ENCODE data around the gene PHLDA2.
A peak's percentile ranks its signal among the peaks of the same experiment; 100 is the strongest.

PHLDA2 gene

DNA sequence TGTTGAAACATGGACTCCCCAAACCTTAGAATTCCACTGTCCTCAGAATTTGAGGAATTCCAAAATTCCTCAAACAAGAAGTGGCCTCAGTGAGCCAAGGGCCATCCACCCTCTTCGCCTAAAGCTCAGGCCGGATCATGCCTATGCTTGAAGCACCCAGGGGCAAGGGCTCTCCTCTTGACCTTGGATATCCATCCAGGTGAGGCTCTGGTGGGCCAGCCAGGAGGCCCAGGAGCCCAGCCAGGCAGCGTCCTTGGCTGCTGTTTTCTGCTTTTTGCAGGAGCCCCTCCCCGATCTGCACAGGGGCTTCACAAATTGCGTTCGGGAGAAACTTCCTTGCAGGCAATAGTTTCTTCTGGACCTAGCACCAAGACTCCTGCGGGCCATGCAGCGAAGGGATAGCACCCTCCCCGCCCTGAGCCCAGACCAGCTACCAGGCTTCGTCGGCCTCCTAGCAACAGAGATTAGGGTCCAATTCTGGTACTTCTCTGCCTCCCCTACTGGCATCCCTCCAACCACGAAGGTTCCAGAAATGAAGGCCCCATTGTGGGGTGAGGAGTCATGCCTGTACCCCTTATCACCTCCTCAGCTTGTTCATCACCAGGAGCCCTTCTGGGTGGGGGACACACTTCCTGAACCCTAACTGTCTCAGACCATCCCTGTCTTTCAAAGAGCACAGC lies 2.0 kb downstream of the PHLDA2 start:
- H3K36me3 Mint-ChIP-seq = no peaks in the 10 kb centered on the region
- H3K9me3 Mint-ChIP-seq = no peaks in the 10 kb centered on the region
- no peak overlapping the region for H3K27ac Mint-ChIP-seq
- no peak overlapping the region for H3K4me3 Mint-ChIP-seq
- H3K4me1 Mint-ChIP-seq = peaks cover 26% of the 10 kb centered on the region
- H3K27me3 Mint-ChIP-seq = peaks cover 53% of the 10 kb centered on the region
- ATAC-seq = no peak

DNA sequence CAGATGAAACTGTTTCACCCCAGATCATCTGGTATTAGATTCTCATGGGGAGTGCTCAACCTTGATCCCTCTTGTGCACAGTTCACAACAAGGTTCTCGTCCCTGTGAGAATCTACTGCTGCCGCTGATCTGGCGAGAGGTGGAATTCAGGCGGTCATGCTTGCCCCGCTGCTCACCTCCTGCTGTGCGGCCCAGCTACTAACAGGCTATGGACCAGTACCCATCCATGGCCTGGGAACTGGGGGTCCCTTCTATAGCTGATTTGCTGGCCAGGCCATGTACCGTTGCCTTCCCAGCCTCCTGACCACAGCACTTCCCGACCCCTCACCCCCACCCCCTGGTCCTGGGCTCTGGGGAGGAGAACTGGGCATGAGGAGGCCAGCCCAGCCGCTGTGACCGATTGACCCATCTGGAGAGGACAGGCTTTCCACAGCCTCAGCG lies 2.6 kb downstream of the PHLDA2 start:
- H3K27me3 Mint-ChIP-seq = peaks cover 47% of the 10 kb centered on the region
- no peak for ATAC-seq
- no peaks in the 10 kb centered on the region for H3K9me3 Mint-ChIP-seq
- no peak overlapping the region for H3K4me3 Mint-ChIP-seq
- H3K36me3 Mint-ChIP-seq = no peaks in the 10 kb centered on the region
- peaks cover 26% of the 10 kb centered on the region for H3K4me1 Mint-ChIP-seq
- no peak overlapping the region for H3K27ac Mint-ChIP-seq

DNA sequence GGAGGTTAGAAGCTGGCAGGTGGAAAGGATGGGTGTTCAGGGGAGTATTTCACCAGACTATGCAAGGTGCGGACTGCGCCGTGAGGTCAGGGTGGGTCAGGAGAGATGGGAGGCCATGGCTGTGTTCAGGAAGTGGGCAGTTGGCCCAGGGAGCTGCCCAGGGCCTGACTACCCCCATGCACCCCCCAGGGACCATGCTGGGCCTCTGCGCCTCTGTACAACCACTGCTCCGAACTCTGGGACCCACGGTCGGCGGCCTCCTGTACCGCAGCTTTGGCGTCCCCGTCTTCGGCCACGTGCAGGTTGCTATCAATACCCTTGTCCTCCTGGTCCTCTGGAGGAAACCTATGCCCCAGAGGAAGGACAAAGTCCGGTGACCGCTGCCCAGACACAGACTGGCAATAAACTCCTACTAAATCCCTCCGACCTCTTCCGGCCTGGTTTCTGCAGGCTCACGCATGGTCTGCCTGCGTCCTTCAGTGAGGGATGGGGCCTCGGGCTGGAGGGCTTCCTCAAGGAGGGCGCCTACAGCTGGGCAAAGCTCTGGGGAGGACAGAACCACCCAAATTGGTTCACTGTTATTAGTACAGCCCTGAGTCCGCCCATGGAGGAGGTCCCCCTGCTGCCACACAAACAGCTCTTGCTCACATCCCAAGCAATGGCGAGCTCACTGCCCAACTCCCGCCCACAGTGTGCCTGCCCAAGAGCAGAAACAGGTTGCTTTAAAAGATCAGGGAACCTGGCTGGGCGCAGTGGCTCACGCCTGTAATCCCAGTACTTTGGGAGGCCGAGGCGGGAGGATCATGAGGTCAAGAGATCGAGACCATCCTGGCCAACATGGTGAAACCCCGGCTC lies 4.2 kb downstream of the PHLDA2 start:
- H3K27me3 Mint-ChIP-seq = peaks cover 31% of the 10 kb centered on the region
- no peak for ATAC-seq
- no peaks in the 10 kb centered on the region for H3K36me3 Mint-ChIP-seq
- H3K9me3 Mint-ChIP-seq = no peaks in the 10 kb centered on the region
- no peak overlapping the region for H3K27ac Mint-ChIP-seq
- H3K4me3 Mint-ChIP-seq = no peak overlapping the region
- H3K4me1 Mint-ChIP-seq = peaks cover 17% of the 10 kb centered on the region

DNA sequence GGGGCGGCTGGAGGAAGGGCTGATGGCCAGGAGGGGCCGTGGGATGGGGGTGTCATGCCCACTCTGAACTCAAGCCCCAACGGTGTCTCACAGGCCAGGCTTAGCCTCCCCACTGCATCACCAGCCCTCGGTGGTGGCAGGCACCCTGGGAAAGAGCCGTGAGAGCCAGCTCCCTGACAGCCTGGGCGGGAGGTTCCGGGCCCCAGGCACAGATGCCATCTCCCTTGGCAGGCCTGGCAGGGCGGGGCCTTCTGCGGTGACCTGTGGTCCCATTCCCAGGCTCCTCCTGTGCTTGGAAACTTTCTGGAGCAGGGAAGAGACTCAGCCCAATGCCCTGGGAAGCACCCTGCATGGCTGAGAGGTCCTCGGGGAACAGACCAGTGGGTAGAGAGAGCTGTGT lies 4.8 kb downstream of the PHLDA2 start:
- H3K27ac Mint-ChIP-seq = no peak overlapping the region
- H3K4me1 Mint-ChIP-seq = peaks cover 13% of the 10 kb centered on the region
- no peaks in the 10 kb centered on the region for H3K9me3 Mint-ChIP-seq
- H3K4me3 Mint-ChIP-seq = no peak overlapping the region
- H3K27me3 Mint-ChIP-seq = peaks cover 24% of the 10 kb centered on the region
- no peaks in the 10 kb centered on the region for H3K36me3 Mint-ChIP-seq
- ATAC-seq = no peak

DNA sequence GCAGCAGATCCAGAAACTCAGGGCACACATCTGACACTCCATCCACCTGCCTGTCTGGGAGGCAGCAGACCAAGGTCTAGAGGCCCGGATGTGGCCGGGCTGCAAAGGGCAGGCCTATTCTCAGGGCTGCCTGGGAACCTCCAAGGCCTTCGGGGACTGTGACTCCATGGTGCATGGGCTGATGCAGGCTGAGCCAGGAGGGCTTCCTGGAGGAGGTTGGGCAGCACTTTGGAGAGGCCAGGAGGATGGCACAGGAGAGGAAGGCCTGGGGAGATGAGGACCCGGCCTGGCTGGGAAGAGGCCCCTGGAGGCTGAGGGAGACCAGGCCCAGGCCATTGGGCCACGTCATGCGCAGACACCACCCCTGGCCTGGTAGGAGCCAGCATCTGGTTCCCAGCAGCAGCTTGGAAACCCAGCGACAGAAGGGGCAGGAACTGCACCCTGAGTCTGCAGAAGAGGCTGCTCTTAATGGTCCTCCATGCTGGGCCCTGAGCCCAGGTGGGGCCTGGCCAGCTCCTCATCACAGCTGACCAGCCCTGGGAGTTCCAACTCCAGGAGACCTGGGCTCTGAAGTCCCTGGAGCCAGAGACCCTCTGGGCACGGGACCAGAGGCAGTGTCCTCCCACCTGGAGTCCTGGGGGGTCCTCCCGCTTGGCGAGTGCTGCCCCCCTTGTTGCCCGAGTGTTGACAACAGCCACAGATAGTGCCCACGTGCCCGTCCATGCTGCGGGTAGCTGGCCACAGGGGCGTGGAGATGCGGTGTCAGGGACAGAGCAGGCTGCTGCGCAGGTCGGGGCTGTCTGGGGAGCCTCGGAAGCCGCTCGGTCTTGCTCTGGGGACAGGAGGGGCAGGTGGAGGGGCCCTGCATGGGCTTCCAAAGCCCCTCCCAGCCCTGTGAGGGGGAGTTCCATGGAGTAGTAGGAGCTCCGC lies 5.5 kb downstream of the PHLDA2 start:
- Mint-ChIP-seq H3K27ac (no peak overlapping the region), H3K36me3 (no peaks in the 10 kb centered on the region), H3K9me3 (no peaks in the 10 kb centered on the region), H3K4me3 (no peak overlapping the region), H3K4me1 (peaks cover 9% of the 10 kb centered on the region), H3K27me3 (peaks cover 24% of the 10 kb centered on the region)
- ATAC-seq = peak; percentile 14

DNA sequence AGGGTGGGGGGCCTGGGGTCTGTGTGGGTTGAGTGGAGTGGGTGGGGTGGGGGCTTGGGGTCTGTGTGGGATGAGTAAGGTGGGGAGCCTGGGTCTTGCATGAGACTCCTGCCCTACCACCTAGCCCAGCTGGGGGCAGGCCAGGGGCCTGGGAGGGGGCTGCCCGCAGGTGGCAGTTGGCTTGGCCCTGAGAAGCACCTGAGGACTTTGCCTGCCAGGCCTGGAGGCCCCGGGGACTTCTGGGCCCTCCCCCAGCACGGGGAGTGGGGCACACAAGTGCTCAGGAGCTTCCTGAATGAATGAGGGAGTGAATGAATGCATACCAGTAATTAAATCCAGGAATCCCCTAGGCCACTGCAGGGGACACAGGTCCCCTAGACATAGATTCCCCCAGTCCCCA lies 6.6 kb downstream of the PHLDA2 start:
- H3K4me1 Mint-ChIP-seq = peaks cover under 1% of the 10 kb centered on the region
- no peaks in the 10 kb centered on the region for H3K9me3 Mint-ChIP-seq
- no peaks in the 10 kb centered on the region for H3K36me3 Mint-ChIP-seq
- H3K27me3 Mint-ChIP-seq = peaks cover 15% of the 10 kb centered on the region
- no peak overlapping the region for H3K4me3 Mint-ChIP-seq
- no peak overlapping the region for H3K27ac Mint-ChIP-seq
- ATAC-seq = no peak

DNA sequence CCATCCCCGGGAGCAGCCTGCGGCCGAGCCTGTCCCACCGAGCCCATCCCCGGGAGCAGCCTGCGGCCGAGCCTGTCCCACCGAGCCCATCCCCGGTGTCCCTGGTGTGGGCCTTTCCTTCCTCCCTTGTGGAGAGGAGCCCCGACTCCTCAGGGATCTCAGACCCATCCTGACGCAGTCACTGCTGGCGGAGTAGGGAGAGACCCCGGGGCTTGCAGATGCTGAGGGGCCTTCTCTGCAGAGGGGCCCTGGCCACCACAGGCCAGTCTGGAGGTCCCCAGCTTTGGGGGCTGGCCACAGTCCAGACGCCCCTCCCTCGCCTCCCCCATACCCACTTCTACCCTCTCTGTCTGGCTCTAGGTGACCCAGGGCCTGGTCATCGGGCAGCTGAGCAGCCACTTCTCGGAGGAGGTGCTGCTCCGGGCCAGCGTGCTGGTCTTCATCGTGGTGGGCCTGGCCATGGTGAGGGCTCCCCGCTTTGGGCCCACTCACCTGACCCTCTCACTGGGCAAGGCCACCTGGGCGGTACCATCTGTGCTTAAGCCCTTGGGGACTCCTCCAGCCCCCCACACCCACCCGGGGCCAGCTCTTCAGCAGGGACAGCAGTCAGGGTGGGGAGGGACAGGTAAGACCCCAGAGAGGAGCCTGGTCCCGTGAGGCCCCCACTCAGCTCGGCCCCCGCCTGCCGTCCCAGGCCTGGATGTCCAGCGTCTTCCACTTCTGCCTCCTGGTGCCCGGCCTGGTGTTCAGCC lies 7.3 kb downstream of the PHLDA2 start:
- H3K36me3 Mint-ChIP-seq = no peaks in the 10 kb centered on the region
- H3K27ac Mint-ChIP-seq = no peak overlapping the region

DNA sequence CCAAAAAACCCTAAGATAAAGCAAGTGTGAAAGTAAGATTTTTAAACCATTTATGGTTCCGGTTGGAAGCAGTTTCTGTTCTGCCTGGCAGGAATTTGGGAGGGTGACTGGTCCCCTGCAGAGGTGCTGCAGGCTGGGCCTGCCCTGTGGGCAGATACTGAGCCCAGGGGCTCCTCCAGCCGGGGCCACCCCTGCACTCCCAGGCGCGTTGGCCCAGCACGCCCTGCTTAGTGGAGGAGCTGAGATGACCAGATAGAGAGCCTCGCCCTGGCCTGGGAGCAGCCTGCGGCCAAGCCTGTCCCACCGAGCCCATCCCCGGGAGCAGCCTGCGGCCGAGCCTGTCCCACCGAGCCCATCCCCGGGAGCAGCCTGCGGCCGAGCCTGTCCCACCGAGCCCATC lies 8.0 kb downstream of the PHLDA2 start:
- Mint-ChIP-seq H3K9me3 (no peaks in the 10 kb centered on the region), H3K36me3 (no peaks in the 10 kb centered on the region), H3K27ac (no peak overlapping the region), H3K4me1 (no peaks in the 10 kb centered on the region), H3K4me3 (no peak overlapping the region), H3K27me3 (peaks cover 1% of the 10 kb centered on the region)
- no peak for ATAC-seq

More for the DNA sequence above, 7.3 kb downstream of the PHLDA2 start:
- Mint-ChIP-seq H3K9me3 (no peaks in the 10 kb centered on the region), H3K4me1 (no peaks in the 10 kb centered on the region), H3K4me3 (no peak overlapping the region), H3K27me3 (peaks cover 8% of the 10 kb centered on the region)
- ATAC-seq = peak; percentile 3

DNA sequence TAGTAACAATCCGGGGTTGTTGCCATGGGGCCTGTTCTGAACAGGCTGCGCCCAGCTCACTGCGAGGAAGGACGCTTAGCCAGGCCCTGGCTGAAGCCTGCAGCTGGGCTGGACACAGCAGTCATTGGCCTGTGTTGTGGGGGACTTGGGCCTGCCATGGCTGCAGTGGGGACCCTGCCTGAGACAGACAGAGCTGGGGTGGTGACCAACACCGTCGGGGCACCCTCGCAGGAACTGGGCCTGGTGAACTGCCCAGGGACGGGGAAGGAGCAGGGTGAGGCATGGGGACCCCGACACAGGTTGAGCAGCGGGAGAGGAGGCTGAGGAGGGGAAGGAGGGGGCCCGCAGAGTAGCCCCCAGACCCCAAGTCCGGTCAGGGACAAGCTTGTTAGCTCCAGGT lies 8.9 kb downstream of the PHLDA2 start:
- Mint-ChIP-seq H3K4me3 (no peak overlapping the region), H3K9me3 (no peaks in the 10 kb centered on the region), H3K36me3 (no peaks in the 10 kb centered on the region), H3K27ac (no peak overlapping the region), H3K4me1 (no peaks in the 10 kb centered on the region), H3K27me3 (no peaks in the 10 kb centered on the region)
- ATAC-seq = no peak

DNA sequence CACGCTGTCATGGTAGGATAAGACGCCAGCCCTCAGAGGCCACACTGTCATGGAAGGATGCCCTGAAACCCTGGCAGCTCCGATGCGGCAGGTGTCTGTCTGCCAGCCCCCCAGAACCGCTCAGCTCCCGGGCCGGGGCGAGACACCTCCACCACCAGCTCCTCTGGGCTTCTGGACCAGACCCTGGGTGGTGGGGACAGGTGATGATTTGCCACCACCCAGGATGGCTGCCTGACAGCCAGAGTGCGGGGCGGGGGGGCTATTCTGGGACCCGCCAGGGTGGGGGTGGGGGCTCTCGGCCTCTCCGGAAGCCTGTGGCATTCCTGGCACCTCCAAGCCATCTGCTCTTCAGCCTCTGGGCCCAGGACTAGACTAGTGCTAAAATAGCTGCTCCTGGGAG lies 9.4 kb downstream of the PHLDA2 start:
- no peak overlapping the region for H3K4me3 Mint-ChIP-seq
- H3K27ac Mint-ChIP-seq = no peak overlapping the region
- no peaks in the 10 kb centered on the region for H3K27me3 Mint-ChIP-seq
- H3K36me3 Mint-ChIP-seq = no peaks in the 10 kb centered on the region
- H3K9me3 Mint-ChIP-seq = no peaks in the 10 kb centered on the region
- H3K4me1 Mint-ChIP-seq = peaks cover 3% of the 10 kb centered on the region
- ATAC-seq = no peak

DNA sequence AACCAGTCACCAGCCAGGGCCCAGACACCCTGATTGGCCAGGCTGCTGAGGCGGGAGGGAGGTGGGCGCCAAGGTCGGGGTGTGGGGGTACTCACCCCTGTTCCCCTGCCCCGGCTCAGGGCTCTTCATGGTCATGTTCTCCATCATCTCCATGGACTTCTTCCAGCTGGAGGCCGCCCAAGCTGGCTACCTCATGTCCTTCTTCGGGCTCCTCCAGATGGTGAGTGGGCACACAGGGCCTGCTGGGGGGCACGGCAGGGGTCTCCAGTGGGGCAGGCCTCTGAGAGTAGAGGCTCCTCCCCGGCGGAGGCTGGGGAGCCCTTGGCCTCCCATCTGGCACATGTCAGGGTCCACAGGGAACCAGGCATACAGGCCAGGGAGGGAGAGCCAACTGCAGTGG lies 10.0 kb downstream of the PHLDA2 start:
- no peak for ATAC-seq
- Mint-ChIP-seq H3K4me1 (peaks cover 9% of the 10 kb centered on the region), H3K27me3 (no peaks in the 10 kb centered on the region), H3K27ac (no peak overlapping the region), H3K4me3 (no peak overlapping the region), H3K36me3 (no peaks in the 10 kb centered on the region), H3K9me3 (no peaks in the 10 kb centered on the region)

DNA sequence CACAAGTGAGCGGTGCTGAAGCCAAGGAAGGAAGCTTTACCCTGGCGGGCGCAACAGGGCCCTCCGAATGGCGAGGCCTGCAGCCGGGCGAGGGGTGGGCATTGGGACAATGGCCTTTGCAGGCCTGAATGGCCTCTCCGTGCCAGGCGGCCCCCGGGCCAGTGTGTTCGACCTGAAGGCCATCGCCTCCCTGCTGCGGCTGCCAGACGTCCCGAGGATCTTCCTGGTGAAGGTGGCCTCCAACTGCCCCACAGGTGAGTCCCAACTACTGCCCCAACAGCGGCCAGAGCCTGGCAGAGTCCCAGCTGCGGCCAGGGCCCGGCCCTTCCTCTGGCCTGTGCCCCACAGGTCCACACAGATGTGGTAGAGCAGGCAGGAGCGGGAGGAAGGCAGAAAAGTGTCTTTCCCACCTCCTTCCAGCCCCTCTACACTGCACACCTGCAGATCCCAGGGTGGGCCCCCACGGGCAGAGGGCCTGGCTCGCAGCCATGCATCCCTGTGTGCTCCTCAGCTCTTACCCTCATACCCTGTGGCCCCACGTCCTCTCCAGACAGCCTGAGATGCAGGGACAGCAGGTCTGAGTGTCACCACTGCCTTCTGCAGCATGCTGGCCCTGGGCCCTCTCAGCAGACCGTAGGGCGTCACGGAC lies 11.3 kb downstream of the PHLDA2 start:
- Mint-ChIP-seq H3K4me1 (peaks cover 22% of the 10 kb centered on the region), H3K27me3 (no peaks in the 10 kb centered on the region), H3K4me3 (no peak overlapping the region), H3K9me3 (no peaks in the 10 kb centered on the region), H3K36me3 (no peaks in the 10 kb centered on the region), H3K27ac (no peak overlapping the region)
- ATAC-seq = no peak

DNA sequence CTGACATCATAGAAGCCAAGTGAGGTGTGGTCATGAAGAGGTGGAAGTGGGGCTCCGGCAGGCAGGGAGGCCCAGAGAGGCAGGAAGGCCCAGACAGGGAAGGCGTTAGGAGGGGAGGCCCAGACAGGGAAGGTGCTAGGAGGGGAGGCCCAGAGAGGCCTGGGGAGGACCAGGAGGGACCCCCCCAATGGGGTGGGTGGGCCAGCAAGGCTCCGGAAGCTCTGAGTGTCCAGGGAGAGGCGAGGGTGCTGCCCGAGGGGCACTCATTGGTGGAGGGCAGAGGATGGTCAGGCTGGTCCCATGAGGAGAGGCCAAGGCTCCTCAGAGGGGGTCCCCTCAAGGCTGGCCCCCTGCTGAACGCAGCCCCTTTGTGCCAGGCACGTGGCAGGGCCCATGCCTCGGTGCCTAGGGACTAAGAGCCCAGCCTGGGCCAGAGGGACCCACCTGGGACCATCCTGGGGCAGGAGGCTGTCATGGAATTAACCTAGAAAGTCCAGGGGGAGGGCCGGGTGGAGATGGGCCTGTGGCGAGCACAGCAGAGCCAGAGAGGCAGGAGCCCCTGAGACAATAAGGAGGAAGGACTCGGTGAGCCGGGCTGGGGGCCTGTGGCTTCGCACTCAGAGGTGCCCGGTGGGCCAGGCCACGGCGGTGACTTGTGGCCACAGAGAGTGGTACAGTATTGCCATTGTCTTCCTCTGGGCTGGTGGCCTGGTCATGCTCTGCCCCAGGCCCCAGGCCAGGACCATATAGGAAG lies 12.2 kb downstream of the PHLDA2 start:
- H3K27ac Mint-ChIP-seq = no peak overlapping the region
- H3K27me3 Mint-ChIP-seq = peaks cover under 1% of the 10 kb centered on the region
- no peak for ATAC-seq
- no peak overlapping the region for H3K4me3 Mint-ChIP-seq
- no peaks in the 10 kb centered on the region for H3K36me3 Mint-ChIP-seq
- H3K4me1 Mint-ChIP-seq = peaks cover 26% of the 10 kb centered on the region
- H3K9me3 Mint-ChIP-seq = no peaks in the 10 kb centered on the region
